Lower leg skin (tissue), 4 donors: ENCODE measurements around the gene AUH. TPM values are rescaled to one million over a fixed set of nuclear protein-coding genes. Genes with fewer than 3 reads are reported as not detected.

Experiments
- DNase-seq, 2 donors: peaks; one replicate each; pipeline ENCODE4 v3.0.0-alpha.2; 2019; ENCODE audit warnings: low spot score in 2 of 2
- H3K4me3 ChIP-seq: fragments of 200-600 bp; sonication (generic); 2 replicates; pipeline ENCODE4 v1.5.1; 2017; ENCODE audit warnings: mild to moderate bottlenecking, low read depth; ENCODE audit not compliant: poor library complexity, severe bottlenecking
- CTCF ChIP-seq, 3 donors: fragments of 450-650 bp; IDR thresholded peaks; one replicate each; pipeline ENCODE4 v1.5.1; 2016; ENCODE audit warnings: antibody characterized with exemption in 3 of 3, mild to moderate bottlenecking in 3 of 3, moderate library complexity in 2 of 3
- POLR2A ChIP-seq, 2 donors: fragments of 450-650 bp; IDR thresholded peaks; one replicate each; pipeline ENCODE4 v1.6.1; 2016 to 2017; ENCODE audit warnings: antibody characterized with exemption in 2 of 2, mild to moderate bottlenecking in 1 of 2, moderate library complexity in 1 of 2
- WGBS, 2 donors: methylation state at CpG; one replicate each; pipeline ENCODE4 v1.1.5; 2018; 5-methylcytosine and 5-hydroxymethylcytosine counted together
- intact Hi-C: fragments of 100-400 bp; cut with DNase I; formaldehyde crosslinking; loops from one replicate; pipeline ENCODE4 v1.15.0; 2023; ENCODE audit warnings: low total_unique reads
- total RNA-seq, 4 donors: library from RNA; depleted of rRNA; stranded (reverse); fragments of >200 nt; gene quantifications; one replicate each; pipeline ENCODE4 v1.1.0, GENCODE V29; 2016

Gene AUH
- total RNA-seq, 4 donors from 2014 or later, result 30.7 to 54.4 (median 32.4) TPM

GRCh38 chr9:91253488-91253887, 108.2 kb downstream of the AUH start:
- WGBS, 2 donors, result 52 to 75% methylated on average over 1 of the region's 1 CpG
- H3K4me3 ChIP-seq, result no peak overlapping the region
- DNase-seq, result no peak
- TF ChIP-seq POLR2A (IDR thresholded peaks at IDR 0.05) (no peak), CTCF (IDR thresholded peaks at IDR 0.05) (no peak)
- intact Hi-C loops, result no loop called here

DNA sequence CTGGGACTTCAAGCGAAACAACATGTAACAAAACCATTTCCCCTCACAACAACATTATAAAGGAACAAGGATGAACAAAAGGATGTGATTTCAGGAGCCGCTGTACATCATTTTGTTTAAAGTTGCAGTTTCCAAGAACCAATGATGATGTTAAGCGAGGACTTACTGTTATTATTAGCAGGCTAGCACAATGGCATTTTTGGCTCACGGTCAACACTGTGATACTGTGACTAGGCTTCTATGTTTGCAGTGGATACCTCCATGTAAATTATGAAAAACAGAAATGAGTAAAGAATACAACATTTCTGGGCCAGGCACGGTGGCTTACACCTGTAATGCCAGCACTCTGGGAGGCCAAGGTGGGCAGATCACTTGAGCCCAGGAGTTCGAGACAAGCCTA, 113.0 kb downstream of the AUH start:
- no peak for TF ChIP-seq POLR2A (IDR thresholded peaks at IDR 0.05)
- TF ChIP-seq CTCF (IDR thresholded peaks at IDR 0.05), result no peak
- WGBS, 2 donors, result 94 to 96% methylated on average over 6 of the region's 6 CpGs
- intact Hi-C loops, result no loop called here
- H3K4me3 ChIP-seq, result no peak overlapping the region
- no peak for DNase-seq

DNA sequence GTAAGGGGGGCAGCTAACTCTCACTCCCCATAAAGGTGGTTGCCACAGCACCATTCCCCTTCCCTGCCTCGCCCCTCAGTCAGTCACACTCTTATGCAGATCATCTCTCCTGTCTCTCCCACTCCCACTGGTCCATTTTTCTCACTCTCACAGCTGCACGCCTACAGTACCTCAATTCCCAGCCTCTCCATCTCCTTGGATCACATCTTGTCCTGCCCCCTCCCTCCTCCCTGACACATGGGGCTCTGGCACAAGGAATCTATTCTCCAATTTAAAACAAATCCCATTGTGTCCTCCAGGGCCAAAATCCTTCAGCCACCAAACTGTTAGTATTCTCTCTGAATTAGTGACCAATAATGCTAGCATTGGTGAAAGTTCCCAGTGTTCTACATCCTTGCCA, 114.4 kb downstream of the AUH start:
- TF ChIP-seq POLR2A (IDR thresholded peaks at IDR 0.05), result no peak
- WGBS, 2 donors, result 87 to 98% methylated on average over 2 of the region's 2 CpGs
- intact Hi-C loops, result no loop called here
- no peak overlapping the region for H3K4me3 ChIP-seq
- DNase-seq, result no peak

DNA sequence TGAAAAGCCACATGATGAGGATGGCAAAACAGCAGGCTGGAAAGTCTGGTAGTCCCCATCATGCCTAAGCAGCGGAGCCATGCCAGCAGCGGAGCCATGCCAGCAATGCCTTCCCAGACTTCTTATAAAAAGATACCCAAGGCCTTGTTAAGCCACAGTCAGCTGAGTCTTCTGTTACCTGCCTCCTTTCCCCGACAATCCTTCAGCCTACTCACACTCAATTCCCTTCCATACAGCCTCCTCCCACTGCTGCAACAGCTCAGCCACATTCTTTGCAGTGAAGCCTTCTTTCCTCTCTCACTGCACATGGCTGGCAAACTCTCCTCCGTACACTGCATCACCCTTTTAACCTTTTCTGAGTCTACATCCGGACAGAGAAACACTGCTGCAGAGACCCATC, 114.9 kb downstream of the AUH start:
- no peak for DNase-seq
- WGBS, 2 donors, result 74 to 77% methylated on average over 5 of the region's 5 CpGs
- intact Hi-C loops, result no loop called here
- H3K4me3 ChIP-seq, result no peak overlapping the region
- no peak for TF ChIP-seq CTCF (IDR thresholded peaks at IDR 0.05)
- TF ChIP-seq POLR2A (IDR thresholded peaks at IDR 0.05), result no peak

DNA sequence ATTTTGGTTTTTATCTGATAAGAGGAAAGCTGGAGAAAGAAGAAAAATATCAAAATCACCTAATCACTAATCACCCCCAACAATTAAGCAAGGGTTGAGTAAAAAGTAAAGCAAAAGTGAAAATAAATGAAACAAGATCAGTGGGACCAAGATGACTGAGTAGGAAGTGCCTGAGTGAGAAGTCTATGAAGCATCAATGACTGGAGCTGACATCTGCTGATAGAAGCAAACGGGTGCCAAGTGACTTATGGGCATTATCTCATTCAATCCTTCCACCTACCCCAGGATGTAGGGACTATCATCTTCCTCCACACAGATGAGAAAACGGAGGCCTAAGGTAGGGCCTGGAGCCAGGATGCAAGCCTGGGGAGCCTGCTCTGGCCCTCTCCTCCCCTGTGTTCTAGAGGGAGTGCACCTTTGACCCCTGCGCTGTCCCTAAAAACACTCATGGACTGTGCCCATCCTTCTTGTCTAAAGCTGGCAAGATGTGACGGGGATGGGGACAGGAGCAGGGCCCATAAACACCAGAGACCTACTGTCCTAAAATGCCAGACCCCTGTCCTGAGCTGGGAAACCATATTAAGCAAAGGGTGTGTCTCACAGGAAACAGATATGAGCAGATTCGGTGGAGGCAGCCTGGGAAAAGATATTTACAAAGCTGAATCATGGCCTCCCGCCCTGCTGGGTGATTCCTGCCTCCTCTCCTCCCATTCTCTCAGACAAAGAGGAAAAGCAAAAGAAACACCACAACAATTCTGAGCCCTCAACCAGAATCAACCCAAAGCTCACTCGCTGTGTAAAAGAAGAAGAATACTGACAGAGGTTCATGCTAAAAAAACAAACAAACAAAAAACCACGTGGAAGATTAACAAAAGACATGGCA, 116.0 kb downstream of the AUH start:
- H3K4me3 ChIP-seq, result no peak overlapping the region
- WGBS, 2 donors, result 79% methylated on average over 8 of the region's 8 CpGs
- TF ChIP-seq CTCF (IDR thresholded peaks at IDR 0.05) (no peak), POLR2A (IDR thresholded peaks at IDR 0.05) (no peak)
- intact Hi-C loops, result no loop called here
- DNase-seq, result no peak

- TF ChIP-seq POLR2A (IDR thresholded peaks at IDR 0.05) (no peak), CTCF (IDR thresholded peaks at IDR 0.05) (no peak)
- WGBS, 2 donors, result 96 to 100% methylated on average over 2 of the region's 2 CpGs
- H3K4me3 ChIP-seq, result no peak overlapping the region
- no peak for DNase-seq
- intact Hi-C loops, result no loop called here
Measured at GRCh38 chr9:91243029-91243428, 118.7 kb downstream of the AUH start.
